ENCODE data around the gene DLL3.

Gene DLL3

DNA sequence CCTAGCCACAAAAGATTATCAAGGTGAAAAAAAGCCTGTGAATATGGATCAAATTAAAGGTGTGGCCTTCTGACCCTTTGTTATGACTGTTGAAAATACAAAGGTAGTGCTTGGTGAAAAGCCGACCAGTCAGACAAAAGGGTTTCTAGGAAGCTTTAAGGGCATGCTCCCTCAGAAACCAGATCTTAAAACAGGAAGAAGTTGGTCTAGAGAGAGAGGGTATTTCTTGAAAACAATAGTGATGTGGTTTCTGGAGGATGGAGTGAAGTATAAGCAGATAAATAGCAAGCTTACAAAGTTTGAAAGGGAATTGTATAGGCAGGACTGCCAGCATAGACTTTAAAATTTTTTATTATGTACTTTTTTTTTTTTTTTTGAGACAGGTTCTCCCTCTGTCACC lies 46.2 kb downstream of the DLL3 start:
- TF ChIP-seq, protein P1, sequence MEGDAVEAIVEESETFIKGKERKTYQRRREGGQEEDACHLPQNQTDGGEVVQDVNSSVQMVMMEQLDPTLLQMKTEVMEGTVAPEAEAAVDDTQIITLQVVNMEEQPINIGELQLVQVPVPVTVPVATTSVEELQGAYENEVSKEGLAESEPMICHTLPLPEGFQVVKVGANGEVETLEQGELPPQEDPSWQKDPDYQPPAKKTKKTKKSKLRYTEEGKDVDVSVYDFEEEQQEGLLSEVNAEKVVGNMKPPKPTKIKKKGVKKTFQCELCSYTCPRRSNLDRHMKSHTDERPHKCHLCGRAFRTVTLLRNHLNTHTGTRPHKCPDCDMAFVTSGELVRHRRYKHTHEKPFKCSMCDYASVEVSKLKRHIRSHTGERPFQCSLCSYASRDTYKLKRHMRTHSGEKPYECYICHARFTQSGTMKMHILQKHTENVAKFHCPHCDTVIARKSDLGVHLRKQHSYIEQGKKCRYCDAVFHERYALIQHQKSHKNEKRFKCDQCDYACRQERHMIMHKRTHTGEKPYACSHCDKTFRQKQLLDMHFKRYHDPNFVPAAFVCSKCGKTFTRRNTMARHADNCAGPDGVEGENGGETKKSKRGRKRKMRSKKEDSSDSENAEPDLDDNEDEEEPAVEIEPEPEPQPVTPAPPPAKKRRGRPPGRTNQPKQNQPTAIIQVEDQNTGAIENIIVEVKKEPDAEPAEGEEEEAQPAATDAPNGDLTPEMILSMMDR (IDR thresholded peaks at IDR 0.05; ENCODE audit: low read depth, low read length), result no peak
- in situ Hi-C loops (cut with HindIII; ENCODE audit: low sequenced_read_pairs), result no loop called here
- no peak overlapping the region for H3K4me3 ChIP-seq (ENCODE audit: low read depth, low read length)
- no peak for DNase-seq (ENCODE audit: low read depth, low spot score)

- TF ChIP-seq, protein P1 (IDR thresholded peaks at IDR 0.05; ENCODE audit: low read depth, low read length), result no peak
- H3K4me3 ChIP-seq (ENCODE audit: low read depth, low read length), result no peak overlapping the region
- DNase-seq (ENCODE audit: low read depth, low spot score), result no peak
- in situ Hi-C loops (cut with HindIII; ENCODE audit: low sequenced_read_pairs), result no loop called here
These were observed 47.9 kb downstream of the DLL3 start for GRCh38 chr19:39546599-39546998.

DNA sequence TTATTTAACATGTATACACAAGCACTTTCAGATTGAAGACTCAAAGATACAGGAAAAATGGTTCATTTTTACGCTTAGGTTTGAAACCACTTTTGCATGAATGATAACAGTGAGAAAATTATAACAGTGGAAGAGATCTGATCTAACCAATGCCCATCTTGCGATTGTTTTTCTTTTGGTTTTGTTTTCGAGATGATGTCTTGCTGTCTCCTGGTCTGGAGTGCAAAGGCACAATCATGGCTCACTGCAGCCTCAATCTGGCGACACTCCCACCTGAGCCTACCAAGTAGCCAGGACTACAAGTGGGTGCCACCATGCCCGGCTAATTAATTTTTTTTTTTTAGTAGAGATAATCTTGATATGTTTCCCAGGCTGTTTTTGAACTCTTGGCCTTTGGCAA lies 51.5 kb downstream of the DLL3 start:
- DNase-seq (ENCODE audit: low read depth, low spot score), result no peak
- H3K4me3 ChIP-seq (ENCODE audit: low read depth, low read length), result no peak overlapping the region
- in situ Hi-C loops (cut with HindIII; ENCODE audit: low sequenced_read_pairs), result no loop called here
- TF ChIP-seq, protein P1 (IDR thresholded peaks at IDR 0.05; ENCODE audit: low read depth, low read length), result no peak

DNA sequence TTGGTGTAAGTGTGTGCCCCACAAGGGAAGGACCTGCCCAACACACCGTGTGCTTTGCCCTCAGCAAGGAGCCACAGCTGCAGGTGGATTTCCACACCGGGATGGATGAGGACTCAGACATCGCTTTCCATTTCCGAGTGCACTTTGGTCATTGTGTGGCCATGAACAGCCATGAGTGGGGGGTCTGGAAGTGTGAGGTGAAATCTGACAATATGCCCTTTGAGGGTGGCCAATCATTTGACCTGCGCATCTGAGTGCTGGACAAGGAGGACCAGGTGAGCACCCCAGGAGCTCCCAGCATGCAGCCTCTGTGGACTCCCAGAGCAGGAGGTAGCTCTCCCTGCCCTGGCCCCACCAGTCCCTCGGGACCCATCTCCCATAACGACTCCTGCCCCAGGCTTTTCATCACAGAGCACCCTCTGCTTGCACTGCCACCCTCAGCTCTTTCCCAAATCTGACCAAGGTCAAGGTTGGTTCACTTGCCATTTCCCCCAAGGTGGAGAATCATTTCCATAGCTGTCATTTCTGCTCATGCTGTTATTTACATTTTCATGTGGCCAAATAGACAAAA lies 54.4 kb downstream of the DLL3 start:
- in situ Hi-C loops (cut with HindIII; ENCODE audit: low sequenced_read_pairs), result no loop called here
- TF ChIP-seq, protein P1 (IDR thresholded peaks at IDR 0.05; ENCODE audit: low read depth, low read length), result no peak

GRCh38 chr19:39554701-39555311 lies 56.1 kb downstream of the DLL3 start:
- TF ChIP-seq, protein P1 (IDR thresholded peaks at IDR 0.05; ENCODE audit: low read depth, low read length), result no peak
- no peak for DNase-seq (ENCODE audit: low read depth, low spot score)
- in situ Hi-C loops (cut with HindIII; ENCODE audit: low sequenced_read_pairs), result no loop called here
- H3K4me3 ChIP-seq (ENCODE audit: low read depth, low read length), result no peak overlapping the region

More for the DNA sequence above, 54.4 kb downstream of the DLL3 start:
- H3K4me3 ChIP-seq (ENCODE audit: low read depth, low read length), result no peak overlapping the region
- no peak for DNase-seq (ENCODE audit: low read depth, low spot score)

- TF ChIP-seq, protein P1 (IDR thresholded peaks at IDR 0.05; ENCODE audit: low read depth, low read length), result no peak
- in situ Hi-C loops (cut with HindIII; ENCODE audit: low sequenced_read_pairs), result no loop called here
- H3K4me3 ChIP-seq (ENCODE audit: low read depth, low read length), result no peak overlapping the region
- no peak for DNase-seq (ENCODE audit: low read depth, low spot score)
These were observed 57.1 kb downstream of the DLL3 start for GRCh38 chr19:39555883-39556282.

Measured in astrocyte of the spinal cord (primary cell).